ENCODE data around the gene NRXN3. TPM values are rescaled to one million over a fixed set of nuclear protein-coding genes. Genes with fewer than 3 reads are reported as not detected.

Gene NRXN3
- total RNA-seq, 2 donors from 2014 or later, result not detected

- no peaks in the 10 kb centered on the region for H3K9me3 ChIP-seq (ENCODE audit: control insufficient read depth, low read length, poor library complexity, severe bottlenecking)
- Mint-ChIP-seq H3K4me3 (no peak overlapping the region), H3K27ac (no peak overlapping the region), H3K27me3 (peaks cover 11% of the 10 kb centered on the region), H3K36me3 (ENCODE audit: low read depth) (no peaks in the 10 kb centered on the region), H3K4me1 (no peaks in the 10 kb centered on the region)
- DNase-seq, result no peak
- ATAC-seq, result no peak
Measured at GRCh38 chr14:78152201-78153063, 17.7 kb upstream of the NRXN3 start.

- Mint-ChIP-seq H3K27ac (no peak overlapping the region), H3K36me3 (ENCODE audit: low read depth) (no peaks in the 10 kb centered on the region), H3K27me3 (peaks cover 14% of the 10 kb centered on the region), H3K4me3 (no peak overlapping the region), H3K4me1 (no peaks in the 10 kb centered on the region)
- DNase-seq, result no peak
- no peaks in the 10 kb centered on the region for H3K9me3 ChIP-seq (ENCODE audit: control insufficient read depth, low read length, poor library complexity, severe bottlenecking)
- no peak for ATAC-seq
Measured at GRCh38 chr14:78153064-78153341, 17.2 kb upstream of the NRXN3 start.

DNA sequence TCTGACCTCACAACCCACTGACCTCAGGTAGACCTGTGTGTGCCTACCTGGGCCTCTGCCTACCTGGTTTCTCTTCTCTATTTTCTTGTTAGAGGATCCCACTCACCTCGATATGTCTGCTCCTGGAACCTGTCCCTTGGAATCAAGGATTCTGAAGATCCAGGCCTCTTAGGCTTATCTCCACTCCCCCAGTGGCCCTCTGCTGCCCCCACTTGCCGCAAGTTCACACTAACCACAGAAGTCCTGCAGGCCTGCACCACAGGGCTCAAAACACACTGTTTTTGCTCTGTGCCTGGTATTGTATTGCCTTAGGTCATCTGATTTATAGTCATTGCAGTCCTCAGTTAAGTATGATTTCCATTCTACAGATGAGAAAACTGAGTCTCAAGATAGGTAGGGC is 15.3 kb upstream of the NRXN3 start:
- H3K4me1 Mint-ChIP-seq, result no peaks in the 10 kb centered on the region
- H3K36me3 Mint-ChIP-seq (ENCODE audit: low read depth), result no peaks in the 10 kb centered on the region
- no peak overlapping the region for H3K4me3 Mint-ChIP-seq
- H3K27me3 Mint-ChIP-seq, result peaks cover 21% of the 10 kb centered on the region
- ATAC-seq (no peak), DNase-seq (no peak)
- no peak overlapping the region for H3K27ac Mint-ChIP-seq
- no peaks in the 10 kb centered on the region for H3K9me3 ChIP-seq (ENCODE audit: control insufficient read depth, low read length, poor library complexity, severe bottlenecking)

GRCh38 chr14:78156196-78156595 is 14.0 kb upstream of the NRXN3 start:
- Mint-ChIP-seq H3K36me3 (ENCODE audit: low read depth) (no peaks in the 10 kb centered on the region), H3K27me3 (peaks cover 30% of the 10 kb centered on the region), H3K4me1 (no peaks in the 10 kb centered on the region), H3K4me3 (no peak overlapping the region), H3K27ac (no peak overlapping the region)
- DNase-seq (no peak), ATAC-seq (no peak)
- no peaks in the 10 kb centered on the region for H3K9me3 ChIP-seq (ENCODE audit: control insufficient read depth, low read length, poor library complexity, severe bottlenecking)

- ATAC-seq (no peak), DNase-seq (no peak)
- Mint-ChIP-seq H3K4me1 (no peaks in the 10 kb centered on the region), H3K27me3 (peaks cover 33% of the 10 kb centered on the region), H3K36me3 (ENCODE audit: low read depth) (no peaks in the 10 kb centered on the region), H3K27ac (no peak overlapping the region), H3K4me3 (no peak overlapping the region)
- no peaks in the 10 kb centered on the region for H3K9me3 ChIP-seq (ENCODE audit: control insufficient read depth, low read length, poor library complexity, severe bottlenecking)
Measured at GRCh38 chr14:78157494-78158437, 12.4 kb upstream of the NRXN3 start.

DNA sequence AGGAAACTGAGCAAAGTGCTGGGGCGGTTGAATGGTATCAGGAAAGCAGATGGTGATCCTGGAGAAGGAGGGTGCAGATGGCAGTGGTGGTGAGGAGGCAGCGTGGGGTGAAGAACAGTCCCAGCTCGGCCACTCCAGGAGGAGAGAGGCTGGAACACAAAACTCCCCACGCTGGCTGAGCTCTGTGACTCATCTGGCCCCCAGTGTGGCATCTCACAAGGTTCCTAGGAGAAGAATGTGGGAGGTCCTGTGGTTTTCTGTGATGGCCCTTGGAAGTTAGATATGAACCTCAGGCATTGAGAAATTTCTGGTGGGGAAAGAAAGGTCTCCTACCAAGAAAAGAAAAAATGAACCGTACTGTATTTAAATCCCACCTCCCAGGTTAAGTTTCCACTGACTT is 8.0 kb upstream of the NRXN3 start:
- H3K36me3 Mint-ChIP-seq (ENCODE audit: low read depth), result no peaks in the 10 kb centered on the region
- ATAC-seq (no peak), DNase-seq (no peak)
- no peak overlapping the region for H3K27ac Mint-ChIP-seq
- H3K9me3 ChIP-seq (ENCODE audit: control insufficient read depth, low read length, poor library complexity, severe bottlenecking), result no peaks in the 10 kb centered on the region
- H3K4me1 Mint-ChIP-seq, result no peaks in the 10 kb centered on the region
- no peak overlapping the region for H3K4me3 Mint-ChIP-seq
- peaks cover 34% of the 10 kb centered on the region for H3K27me3 Mint-ChIP-seq

- ATAC-seq (no peak), DNase-seq (no peak)
- Mint-ChIP-seq H3K36me3 (ENCODE audit: low read depth) (no peaks in the 10 kb centered on the region), H3K27me3 (peaks cover 27% of the 10 kb centered on the region), H3K27ac (no peak overlapping the region), H3K4me3 (no peak overlapping the region), H3K4me1 (no peaks in the 10 kb centered on the region)
- no peaks in the 10 kb centered on the region for H3K9me3 ChIP-seq (ENCODE audit: control insufficient read depth, low read length, poor library complexity, severe bottlenecking)
Measured at GRCh38 chr14:78164226-78164853, 5.8 kb upstream of the NRXN3 start.

DNA sequence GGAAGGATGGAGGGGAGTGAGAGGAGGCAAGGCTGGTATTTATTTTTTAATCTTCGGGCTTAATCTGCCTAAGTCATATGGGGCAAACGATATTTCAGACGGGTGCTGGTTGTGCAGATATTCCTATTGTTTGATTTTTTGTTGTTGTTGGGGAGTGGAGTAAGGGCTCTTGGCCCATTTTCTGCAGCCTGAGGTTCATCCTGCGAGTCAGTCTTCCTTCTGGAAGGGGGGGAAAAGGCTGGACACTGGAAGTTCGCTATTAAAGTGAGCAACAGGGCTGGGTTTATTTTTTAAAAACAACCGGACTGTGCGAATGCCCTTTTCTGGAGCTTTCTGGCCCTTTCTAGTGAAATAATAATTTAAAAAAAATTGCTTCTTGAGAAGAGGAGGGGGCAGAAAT is 2.3 kb downstream of the NRXN3 start:
- no peaks in the 10 kb centered on the region for H3K9me3 ChIP-seq (ENCODE audit: control insufficient read depth, low read length, poor library complexity, severe bottlenecking)
- peaks cover 4% of the 10 kb centered on the region for H3K27me3 Mint-ChIP-seq
- no peak overlapping the region for H3K27ac Mint-ChIP-seq
- no peak overlapping the region for H3K4me3 Mint-ChIP-seq
- no peak for ATAC-seq
- no peaks in the 10 kb centered on the region for H3K4me1 Mint-ChIP-seq
- no peak for DNase-seq
- no peaks in the 10 kb centered on the region for H3K36me3 Mint-ChIP-seq (ENCODE audit: low read depth)

DNA sequence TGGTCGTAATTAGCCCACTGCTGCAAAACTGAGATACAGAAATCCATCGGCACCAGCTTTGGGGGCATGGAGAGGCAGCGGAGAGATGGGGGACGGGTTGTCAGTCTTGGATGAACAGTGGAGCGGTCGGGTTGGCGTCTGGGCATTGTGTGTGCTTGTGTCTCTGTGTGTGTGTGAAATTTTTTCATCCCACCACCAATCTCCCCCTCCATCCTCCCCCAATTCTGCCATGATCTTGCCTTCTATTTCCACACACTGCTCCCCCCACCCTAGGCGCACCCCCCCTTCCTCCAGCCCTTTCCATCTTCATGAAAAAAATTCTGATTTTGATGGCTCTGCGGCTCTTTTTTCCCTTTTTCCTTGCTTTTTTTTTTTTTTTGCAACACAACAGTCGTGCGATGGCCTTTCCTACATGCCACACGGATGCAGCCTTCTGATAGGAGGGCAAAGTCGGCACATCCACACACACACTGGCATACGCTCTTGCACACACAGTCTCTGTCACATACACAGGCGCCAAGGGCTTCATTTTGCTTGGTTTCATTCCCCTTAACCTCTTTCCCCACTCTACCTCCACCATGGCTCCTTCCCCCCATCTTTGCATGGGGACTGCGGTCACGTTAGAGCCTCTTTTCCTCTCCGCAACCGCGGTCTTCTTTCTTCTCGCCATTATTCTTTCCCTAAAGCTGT is 3.3 kb downstream of the NRXN3 start:
- no peak overlapping the region for H3K4me3 Mint-ChIP-seq
- no peaks in the 10 kb centered on the region for H3K36me3 Mint-ChIP-seq (ENCODE audit: low read depth)
- no peaks in the 10 kb centered on the region for H3K9me3 ChIP-seq (ENCODE audit: control insufficient read depth, low read length, poor library complexity, severe bottlenecking)
- ATAC-seq (no peak), DNase-seq (no peak)
- H3K27ac Mint-ChIP-seq, result no peak overlapping the region
- peaks cover 4% of the 10 kb centered on the region for H3K27me3 Mint-ChIP-seq
- no peaks in the 10 kb centered on the region for H3K4me1 Mint-ChIP-seq

GRCh38 chr14:78175412-78175811 is 5.2 kb downstream of the NRXN3 start:
- Mint-ChIP-seq H3K4me1 (no peaks in the 10 kb centered on the region), H3K36me3 (ENCODE audit: low read depth) (no peaks in the 10 kb centered on the region), H3K27ac (no peak overlapping the region), H3K27me3 (peaks cover 4% of the 10 kb centered on the region), H3K4me3 (no peak overlapping the region)
- no peak for ATAC-seq
- no peak for DNase-seq
- no peaks in the 10 kb centered on the region for H3K9me3 ChIP-seq (ENCODE audit: control insufficient read depth, low read length, poor library complexity, severe bottlenecking)

DNA sequence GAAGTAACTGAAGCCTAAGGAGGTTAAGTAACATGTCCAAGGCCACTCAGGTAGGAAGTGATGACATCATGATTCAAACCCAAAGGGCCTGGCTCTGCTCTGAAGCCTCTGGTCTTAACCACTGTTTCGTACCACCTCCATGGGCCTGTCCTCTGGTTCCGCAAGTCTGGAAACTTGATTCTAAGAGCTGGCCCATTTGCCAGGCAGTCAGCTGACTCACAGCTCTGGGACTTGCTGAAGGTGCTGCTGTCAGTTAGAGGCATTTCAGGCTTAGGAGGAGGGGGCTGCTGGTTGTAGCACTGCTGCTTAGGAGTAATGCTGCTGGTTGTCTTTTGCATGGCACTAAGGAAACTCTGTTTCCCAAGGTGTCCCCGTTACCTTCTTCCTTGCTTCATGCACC is 7.9 kb downstream of the NRXN3 start:
- H3K9me3 ChIP-seq (ENCODE audit: control insufficient read depth, low read length, poor library complexity, severe bottlenecking), result no peaks in the 10 kb centered on the region
- no peaks in the 10 kb centered on the region for H3K36me3 Mint-ChIP-seq (ENCODE audit: low read depth)
- H3K27ac Mint-ChIP-seq, result no peak overlapping the region
- ATAC-seq (no peak), DNase-seq (no peak)
- no peak overlapping the region for H3K4me3 Mint-ChIP-seq
- no peaks in the 10 kb centered on the region for H3K27me3 Mint-ChIP-seq
- H3K4me1 Mint-ChIP-seq, result no peaks in the 10 kb centered on the region

- Mint-ChIP-seq H3K4me1 (no peaks in the 10 kb centered on the region), H3K36me3 (ENCODE audit: low read depth) (no peaks in the 10 kb centered on the region), H3K27me3 (no peaks in the 10 kb centered on the region), H3K27ac (no peak overlapping the region), H3K4me3 (no peak overlapping the region)
- DNase-seq (no peak), ATAC-seq (no peak)
- no peaks in the 10 kb centered on the region for H3K9me3 ChIP-seq (ENCODE audit: control insufficient read depth, low read length, poor library complexity, severe bottlenecking)
Measured at GRCh38 chr14:78178971-78179370, 8.8 kb downstream of the NRXN3 start.

DNA sequence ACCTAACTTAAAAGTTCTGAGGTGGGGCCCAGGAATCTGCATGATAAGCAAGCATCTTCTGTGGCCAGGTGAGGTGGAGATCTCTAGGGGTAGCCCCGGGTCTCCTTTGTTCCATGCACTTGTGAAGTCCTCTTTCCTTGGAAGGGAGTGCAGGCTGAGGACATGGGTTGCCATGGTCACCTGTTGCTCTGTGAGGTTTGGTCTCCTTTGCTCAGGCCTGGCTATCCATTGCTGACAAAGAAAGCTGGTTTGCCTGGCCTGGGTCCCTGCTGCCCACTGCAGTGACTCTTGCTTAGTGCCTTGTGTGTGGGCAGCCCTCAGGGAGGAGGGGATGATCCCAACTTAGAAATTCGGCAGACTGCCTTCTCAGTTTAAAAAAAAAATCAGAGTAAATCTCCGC is 11.1 kb downstream of the NRXN3 start:
- DNase-seq (no peak), ATAC-seq (no peak)
- no peaks in the 10 kb centered on the region for H3K9me3 ChIP-seq (ENCODE audit: control insufficient read depth, low read length, poor library complexity, severe bottlenecking)
- H3K4me3 Mint-ChIP-seq, result no peak overlapping the region
- no peak overlapping the region for H3K27ac Mint-ChIP-seq
- no peaks in the 10 kb centered on the region for H3K4me1 Mint-ChIP-seq
- H3K36me3 Mint-ChIP-seq (ENCODE audit: low read depth), result no peaks in the 10 kb centered on the region
- no peaks in the 10 kb centered on the region for H3K27me3 Mint-ChIP-seq
